Heart left ventricle (tissue), 16 donors: ENCODE data around the gene MCC. TPM values are rescaled to one million over a fixed set of nuclear protein-coding genes. Genes with fewer than 3 reads are reported as not detected.

Source experiments
- ATAC-seq, 4 donors: fragments of 200-7000 bp; cut with Tn5 transposase; one replicate each; pipeline ENCODE4 v1.9.1; 2020 to 2022; ENCODE audit warnings: moderate library complexity in 4 of 4, mild to moderate bottlenecking in 3 of 4, moderate number of reproducible peaks in 1 of 4
- DNase-seq, 5 donors: peaks; one replicate each; pipeline ENCODE4 v3.0.0-alpha.2; 2020
- H3K27ac ChIP-seq, 12 donors: fragments of 200-600 bp; sonication (generic) in 4 of 12; one replicate each; pipeline versions ENCODE4 v1.5.0 to v1.8.0; 2016 to 2022; ENCODE audit warnings: mild to moderate bottlenecking in 2 of 12
- H3K27me3 ChIP-seq, 9 donors: fragments of 200-600 bp; sonication (generic) in 2 of 9; one replicate each; pipeline versions ENCODE4 v1.5.1 to v1.8.0; 2016 to 2022; ENCODE audit warnings: mild to moderate bottlenecking in 3 of 9
- H3K36me3 ChIP-seq, 9 donors: fragments of 200-600 bp; sonication (generic) in 2 of 9; one replicate each; pipeline versions ENCODE4 v1.5.0 to v1.8.0; 2018 to 2022; ENCODE audit warnings: mild to moderate bottlenecking in 2 of 9
- H3K4me1 ChIP-seq, 12 donors: fragments of 200-600 bp; sonication (generic) in 4 of 12; one replicate each; pipeline versions ENCODE4 v1.5.0 to v1.8.0; 2016 to 2022; ENCODE audit warnings: mild to moderate bottlenecking in 3 of 12
- H3K4me3 ChIP-seq, 12 donors: fragments of 200-600 bp; sonication (generic) in 4 of 12; one replicate each; pipeline versions ENCODE4 v1.5.0 to v1.8.0; 2017 to 2022; ENCODE audit warnings: mild to moderate bottlenecking in 9 of 12, moderate library complexity in 4 of 12
- H3K9me3 ChIP-seq, 12 donors: fragments of 200-600 bp; sonication (generic) in 4 of 12; one replicate each; pipeline versions ENCODE4 v1.5.0 to v1.8.0; 2016 to 2022; ENCODE audit warnings: mild to moderate bottlenecking in 1 of 12
- POLR2A ChIP-seq, 2 donors: fragments of 450-650 bp; IDR thresholded peaks; one replicate each; pipeline ENCODE4 v1.6.1; 2017; ENCODE audit warnings: antibody characterized with exemption in 2 of 2, mild to moderate bottlenecking in 2 of 2, moderate library complexity in 2 of 2
- WGBS, 4 donors: extraction: QIAGEN DNeasy Blood & Tissue Kit in 2 of 4; methylation state at CpG; one replicate each; pipeline versions ENCODE4 v1.1.5 to v1.1.7; 2013 to 2018; 5-methylcytosine and 5-hydroxymethylcytosine counted together
- intact Hi-C, 10 donors: fragments of 100-400 bp; cut with DNase I; formaldehyde crosslinking; loops; one replicate each; pipeline versions ENCODE4 v1.11.1 to v1.14.2; 2022
- polyA plus RNA-seq, 2 donors: library from polyadenylated mRNA; stranded (reverse); fragments of 200-250 nt; gene quantifications; one replicate each; pipeline ENCODE4 v1.2.3, GENCODE V29; 2013
- total RNA-seq, 9 donors: library from RNA; depleted of rRNA in 2 of 9; stranded (reverse); fragments of >200 nt in 2 of 9; fragmentation: NEBNext Ultra II Directional in 3 of 9; extraction: Animal tissue kit (Norgen Biotek cat#: 25700) in 3 of 9; gene quantifications; one replicate each; pipeline versions ENCODE4 v1.1.0 to v1.2.4, GENCODE V29; 2016 to 2023
- TF ChIP-seq, protein P1 (sequence below), 12 donors: fragments of 200-600 bp; sonication (generic) in 4 of 12; IDR thresholded peaks; one replicate each; pipeline versions ENCODE4 v1.5.0 to v1.8.0; 2018 to 2022; ENCODE audit warnings: antibody characterized with exemption in 12 of 12, mild to moderate bottlenecking in 5 of 12
- donor health status: ischemic (EF 13 %, LVEDD 7.1; RV severe dilation, severe dysfunction).
- donor health status: healthy with polysubstance abuse.
- donor health status: DM: no; HTN: yes; CAD: no.
- donor health status: DM: no; HTN: no; CAD: no.
- donor health status: ischemic (EF 25% LVEDD 6.9; RV normal size, moderate dysfunction).
- donor health status: ischemic (EF 25% LVEDD 5.7; RV mildly dilated, moderate dysfunction).
- donor health status: healthy.
- donor health status: DM: yes; HTN: yes; CAD: no.
- donor health status: ischemic (EF 35%, LVEDD 5.7; RV mildly dilated, moderate dysfunction).
- donor health status: nonischemic (EF 11% LVEDD 7.7; RV severe dilation, severe dysfunction).
- donor health status: DM: yes; HTN: yes; CAD: no.
- donor health status: PGD.
- donor health status: ischemic (EF 29% LVEDD 5.4; RV normal size, mild dysfunction).
- donor health status: nonischemic (EF 23%, LVEDD 6.1; RV moderate dilation, normal function).

Gene MCC
- total and polyA plus RNA-seq, 11 donors: 6.1 to 33.8 (median 24.3) TPM

DNA sequence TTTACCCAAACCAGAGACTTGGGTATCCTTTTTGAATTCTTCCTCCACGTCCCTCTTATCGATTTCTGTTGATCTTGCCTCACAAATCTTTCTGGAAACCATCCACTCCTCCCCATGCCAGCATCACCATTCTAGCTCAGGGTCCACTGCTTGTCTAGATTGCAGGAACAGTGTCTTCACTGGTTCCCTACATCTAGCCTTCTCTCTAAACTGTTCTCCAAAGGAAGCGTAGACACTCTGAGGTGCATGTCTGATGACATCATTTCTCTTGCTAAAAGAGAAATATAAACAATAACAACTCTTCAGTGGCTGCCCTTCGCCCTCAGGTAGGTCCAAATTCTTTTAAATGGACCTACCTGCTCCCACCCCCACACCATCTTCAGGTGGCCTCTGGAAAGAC lies 311.5 kb downstream of the MCC start:
- Histone ChIP-seq H3K36me3 (no peaks in the 10 kb centered on the region), H3K4me1 (peaks cover 0 to 57% (median 28%) of the 10 kb centered on the region in 12 donors), H3K9me3 (no peaks in the 10 kb centered on the region), H3K27ac (no peak overlapping the region), H3K27me3 (no peaks in the 10 kb centered on the region), H3K4me3 (no peak overlapping the region)
- DNase-seq (no peak), ATAC-seq (no peak)
- TF ChIP-seq POLR2A (IDR thresholded peaks at IDR 0.05): no peak
- TF ChIP-seq, protein P1, sequence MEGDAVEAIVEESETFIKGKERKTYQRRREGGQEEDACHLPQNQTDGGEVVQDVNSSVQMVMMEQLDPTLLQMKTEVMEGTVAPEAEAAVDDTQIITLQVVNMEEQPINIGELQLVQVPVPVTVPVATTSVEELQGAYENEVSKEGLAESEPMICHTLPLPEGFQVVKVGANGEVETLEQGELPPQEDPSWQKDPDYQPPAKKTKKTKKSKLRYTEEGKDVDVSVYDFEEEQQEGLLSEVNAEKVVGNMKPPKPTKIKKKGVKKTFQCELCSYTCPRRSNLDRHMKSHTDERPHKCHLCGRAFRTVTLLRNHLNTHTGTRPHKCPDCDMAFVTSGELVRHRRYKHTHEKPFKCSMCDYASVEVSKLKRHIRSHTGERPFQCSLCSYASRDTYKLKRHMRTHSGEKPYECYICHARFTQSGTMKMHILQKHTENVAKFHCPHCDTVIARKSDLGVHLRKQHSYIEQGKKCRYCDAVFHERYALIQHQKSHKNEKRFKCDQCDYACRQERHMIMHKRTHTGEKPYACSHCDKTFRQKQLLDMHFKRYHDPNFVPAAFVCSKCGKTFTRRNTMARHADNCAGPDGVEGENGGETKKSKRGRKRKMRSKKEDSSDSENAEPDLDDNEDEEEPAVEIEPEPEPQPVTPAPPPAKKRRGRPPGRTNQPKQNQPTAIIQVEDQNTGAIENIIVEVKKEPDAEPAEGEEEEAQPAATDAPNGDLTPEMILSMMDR (IDR thresholded peaks at IDR 0.05): no peak
- intact Hi-C loops: no loop called here
- 91 to 96% (median 95%) methylated on average over 4 of the region's 4 CpGs for WGBS, 4 donors

DNA sequence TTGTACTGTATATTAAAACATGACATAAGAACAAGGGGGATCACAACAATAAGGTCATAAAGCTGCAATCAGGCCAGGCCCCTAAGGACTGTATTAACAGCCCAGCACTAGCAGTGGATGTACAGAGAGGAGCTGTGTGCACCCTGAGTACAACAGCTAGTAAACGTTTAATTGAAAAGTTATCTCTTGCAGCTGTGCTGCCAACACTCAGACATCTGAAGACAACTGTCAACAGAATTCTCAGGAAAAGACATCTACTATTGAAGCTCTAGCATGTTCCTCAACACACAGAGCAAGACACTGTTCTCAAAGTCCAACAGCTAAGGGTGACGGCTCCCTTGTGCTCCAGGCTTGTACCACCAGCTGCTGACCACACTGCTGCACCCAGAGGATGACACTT lies 312.1 kb downstream of the MCC start:
- Histone ChIP-seq H3K36me3 (no peaks in the 10 kb centered on the region), H3K27ac (no peak overlapping the region), H3K27me3 (no peaks in the 10 kb centered on the region), H3K4me3 (no peak overlapping the region), H3K4me1 (peaks cover 0 to 62% (median 29%) of the 10 kb centered on the region in 12 donors), H3K9me3 (no peaks in the 10 kb centered on the region)
- no peak for DNase-seq
- intact Hi-C loops: no loop called here
- no peak for TF ChIP-seq POLR2A (IDR thresholded peaks at IDR 0.05)
- TF ChIP-seq, protein P1 (IDR thresholded peaks at IDR 0.05): no peak
- no peak for ATAC-seq
- 59 to 69% (median 64%) methylated on average over 2 of the region's 2 CpGs for WGBS, 4 donors

DNA sequence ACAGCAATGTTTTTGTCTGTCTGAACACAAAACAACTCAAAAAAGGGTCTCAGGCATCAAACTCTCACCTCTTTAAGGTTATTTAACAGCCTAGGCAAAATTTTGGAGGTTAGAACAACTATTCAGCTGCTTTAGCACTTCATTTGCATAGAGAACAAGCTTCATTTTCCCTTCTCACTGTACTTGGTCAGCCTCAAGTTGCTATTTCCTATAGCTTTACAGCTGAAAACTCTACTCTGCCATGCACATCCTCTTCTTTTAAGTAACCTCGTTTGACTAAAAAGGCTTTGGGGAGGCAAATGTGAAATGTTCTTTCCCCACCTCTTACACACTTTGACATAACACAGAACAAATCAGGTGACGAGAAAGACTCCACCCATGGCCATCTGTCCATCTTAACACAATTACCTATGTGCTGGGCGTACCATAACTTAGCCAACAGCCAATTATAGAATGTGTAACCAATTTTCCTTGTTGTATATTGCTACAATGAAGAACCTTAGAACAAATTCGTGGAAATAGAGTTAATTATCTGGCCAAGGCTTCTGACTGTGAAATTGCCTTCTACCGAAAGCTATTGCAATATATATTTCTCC lies 315.9 kb downstream of the MCC start:
- ATAC-seq (no peak), DNase-seq (no peak)
- Histone ChIP-seq H3K27me3 (no peaks in the 10 kb centered on the region), H3K4me1 (peaks cover 0 to 65% (median 26%) of the 10 kb centered on the region in 12 donors), H3K27ac (no peak overlapping the region), H3K36me3 (no peaks in the 10 kb centered on the region), H3K4me3 (no peak overlapping the region), H3K9me3 (no peaks in the 10 kb centered on the region)
- TF ChIP-seq POLR2A (IDR thresholded peaks at IDR 0.05): no peak
- TF ChIP-seq, protein P1 (IDR thresholded peaks at IDR 0.05): no peak
- intact Hi-C loops: no loop called here
- WGBS, 4 donors: 80 to 89% (median 84%) methylated on average over 5 of the region's 5 CpGs

GRCh38 chr5:113171520-113171919 lies 316.7 kb downstream of the MCC start:
- intact Hi-C loops: no loop called here
- DNase-seq (no peak), ATAC-seq (no peak)
- 89 to 99% (median 94%) methylated on average over 5 of the region's 5 CpGs for WGBS, 4 donors
- no peaks in the 10 kb centered on the region for H3K36me3 ChIP-seq
- no peak for TF ChIP-seq POLR2A (IDR thresholded peaks at IDR 0.05)
- TF ChIP-seq, protein P1 (IDR thresholded peaks at IDR 0.05): no peak
- H3K4me3 ChIP-seq: no peak overlapping the region
- H3K4me1 ChIP-seq: peaks cover 0 to 65% (median 26%) of the 10 kb centered on the region in 12 donors
- no peak overlapping the region for H3K27ac ChIP-seq
- no peaks in the 10 kb centered on the region for H3K9me3 ChIP-seq
- no peaks in the 10 kb centered on the region for H3K27me3 ChIP-seq
